ENCODE results near the gene ORAI2.

GRCh38 chr7:102467581-102468477 lies 34.5 kb downstream of the ORAI2 start:
- TF ChIP-seq CTCF (IDR thresholded peaks at IDR 0.05): no peak
- no peak for TF ChIP-seq POLR2A (IDR thresholded peaks at IDR 0.05)
- TF ChIP-seq EP300 (IDR thresholded peaks at IDR 0.05): no peak

Data from stomach (tissue), 4 donors.